Measurements from ENCODE around the gene CDPF1.

DNA sequence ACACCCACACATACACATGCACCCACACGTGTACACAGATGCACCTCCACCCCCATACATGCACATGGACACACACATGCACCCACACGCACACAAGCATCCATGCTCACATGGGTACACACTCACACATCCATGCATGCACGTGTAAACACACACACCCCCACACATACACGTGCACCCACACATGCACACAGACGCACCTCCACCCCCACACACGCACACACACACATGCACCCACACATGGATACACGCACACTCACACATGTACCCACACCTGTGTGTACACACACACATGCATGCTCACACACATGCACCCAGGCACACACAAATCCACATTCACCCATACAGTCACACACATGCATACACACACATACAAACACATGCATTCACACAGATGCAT is 24.5 kb downstream of the CDPF1 start:
- TF ChIP-seq, protein P1, sequence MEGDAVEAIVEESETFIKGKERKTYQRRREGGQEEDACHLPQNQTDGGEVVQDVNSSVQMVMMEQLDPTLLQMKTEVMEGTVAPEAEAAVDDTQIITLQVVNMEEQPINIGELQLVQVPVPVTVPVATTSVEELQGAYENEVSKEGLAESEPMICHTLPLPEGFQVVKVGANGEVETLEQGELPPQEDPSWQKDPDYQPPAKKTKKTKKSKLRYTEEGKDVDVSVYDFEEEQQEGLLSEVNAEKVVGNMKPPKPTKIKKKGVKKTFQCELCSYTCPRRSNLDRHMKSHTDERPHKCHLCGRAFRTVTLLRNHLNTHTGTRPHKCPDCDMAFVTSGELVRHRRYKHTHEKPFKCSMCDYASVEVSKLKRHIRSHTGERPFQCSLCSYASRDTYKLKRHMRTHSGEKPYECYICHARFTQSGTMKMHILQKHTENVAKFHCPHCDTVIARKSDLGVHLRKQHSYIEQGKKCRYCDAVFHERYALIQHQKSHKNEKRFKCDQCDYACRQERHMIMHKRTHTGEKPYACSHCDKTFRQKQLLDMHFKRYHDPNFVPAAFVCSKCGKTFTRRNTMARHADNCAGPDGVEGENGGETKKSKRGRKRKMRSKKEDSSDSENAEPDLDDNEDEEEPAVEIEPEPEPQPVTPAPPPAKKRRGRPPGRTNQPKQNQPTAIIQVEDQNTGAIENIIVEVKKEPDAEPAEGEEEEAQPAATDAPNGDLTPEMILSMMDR (conservative IDR thresholded peaks at IDR 0.05), result no peak
- TF ChIP-seq ZFX (IDR thresholded peaks at IDR 0.05), result no peak
